HepG2 (cell line): Measurements from ENCODE around the gene SLC1A5. TPM values are rescaled to one million over a fixed set of nuclear protein-coding genes. Genes with fewer than 3 reads are reported as not detected.

Experiments
- AFF4 ChIP-seq: sonication (generic); formaldehyde crosslinking; IDR thresholded peaks from 2 replicates; pipeline ENCODE4 v1.4.0; 2020; ENCODE audit warnings: missing genetic modification reagents
- AGO2 ChIP-seq: fragments of 200-400 bp; formaldehyde crosslinking; optimal IDR thresholded peaks from 2 replicates; pipeline ENCODE3; 2017; ENCODE audit warnings: mild to moderate bottlenecking, low read depth, low read length, moderate library complexity
- CHCHD3 ChIP-seq: sonication (generic); formaldehyde crosslinking; IDR thresholded peaks from 2 replicates; pipeline ENCODE4 v1.8.0; 2022; ENCODE audit warnings: mild to moderate bottlenecking, missing genetic modification reagents, moderate library complexity
- SMC3 ChIP-seq: IDR thresholded peaks from 2 replicates; pipeline ENCODE4 v1.6.1; 2011; ENCODE audit warnings: low read length, improper control_type of control experiment
- TP53 ChIP-seq: sonication (generic); formaldehyde crosslinking; conservative IDR thresholded peaks from 2 replicates; pipeline ENCODE4 v1.4.0; 2020; ENCODE audit warnings: missing genetic modification reagents
- UBTF ChIP-seq: sonication (generic); formaldehyde crosslinking; IDR thresholded peaks from 2 replicates; pipeline ENCODE4 v1.4.0; 2020; ENCODE audit warnings: mild to moderate bottlenecking, missing genetic modification reagents
- ZNF10 ChIP-seq: sonication (generic); formaldehyde crosslinking; IDR thresholded peaks from 2 replicates; pipeline ENCODE4 v1.4.0; 2020; ENCODE audit warnings: mild to moderate bottlenecking, low read depth, missing genetic modification reagents, borderline replicate concordance
- ZNF746 ChIP-seq: sonication (generic); formaldehyde crosslinking; IDR thresholded peaks from 2 replicates; pipeline ENCODE4 v1.8.0; 2022; ENCODE audit warnings: mild to moderate bottlenecking, missing genetic modification reagents
- ZNF776 ChIP-seq: sonication (generic); formaldehyde crosslinking; IDR thresholded peaks from 2 replicates; pipeline ENCODE4 v1.4.0; 2020; ENCODE audit warnings: mild to moderate bottlenecking, missing genetic modification reagents
- polyA plus RNA-seq, 8 experiments: library from polyadenylated mRNA; depleted of rRNA in 3 of 8; stranded (reverse) in 7 of 8; unstranded in 1 of 8; fragments of >200 nt; fragmentation: Illumina TruSeq in 4 of 8; extraction: Trizol in 4 of 8; gene quantifications; 2 replicates each; pipeline versions ENCODE4 v1.2.1 to v1.2.3, GENCODE V29; 2011 to 2016; ENCODE audit warnings: low read depth in 4 of 8, missing spikeins in 1 of 8, mixed read lengths in 1 of 8; ENCODE audit not compliant: insufficient read depth in 1 of 8
- total RNA-seq, 5 experiments: library from RNA; depleted of rRNA; stranded (reverse); fragments of >200 nt; fragmentation: Illumina TruSeq; extraction: Trizol; gene quantifications; 2 replicates each; pipeline ENCODE4 v1.2.3, GENCODE V29; 2016; ENCODE audit warnings: low read depth in 1 of 5
- TF ChIP-seq, protein P1 (sequence below): sonication (generic); formaldehyde crosslinking; conservative IDR thresholded peaks from 2 replicates; pipeline ENCODE4 v1.4.0; 2020; ENCODE audit warnings: mild to moderate bottlenecking, missing genetic modification reagents, moderate library complexity
- TF ChIP-seq, protein P2 (sequence below): sonication (generic); formaldehyde crosslinking; IDR thresholded peaks from 2 replicates; pipeline ENCODE4 v1.4.0; 2020; ENCODE audit warnings: mild to moderate bottlenecking, missing genetic modification reagents
- TF ChIP-seq, protein P3 (sequence below): sonication (generic); formaldehyde crosslinking; IDR thresholded peaks from 2 replicates; pipeline ENCODE4 v1.5.0; 2020; ENCODE audit warnings: mild to moderate bottlenecking, missing genetic modification reagents, moderate library complexity
- TF ChIP-seq, protein P4 (sequence below): IDR thresholded peaks from 2 replicates; pipeline ENCODE4 v1.6.1; 2018; ENCODE audit warnings: missing genetic modification reagents

SLC1A5 gene
- total and polyA plus RNA-seq, 2 of the 13 experiments (the other 11 are each of a cell fraction or from before 2014, with no cell fraction given), result 120 to 159 TPM

GRCh38 chr19:46788262-46788967 lies at the start of gene SLC1A5 (continued):
- TF ChIP-seq, protein P1, sequence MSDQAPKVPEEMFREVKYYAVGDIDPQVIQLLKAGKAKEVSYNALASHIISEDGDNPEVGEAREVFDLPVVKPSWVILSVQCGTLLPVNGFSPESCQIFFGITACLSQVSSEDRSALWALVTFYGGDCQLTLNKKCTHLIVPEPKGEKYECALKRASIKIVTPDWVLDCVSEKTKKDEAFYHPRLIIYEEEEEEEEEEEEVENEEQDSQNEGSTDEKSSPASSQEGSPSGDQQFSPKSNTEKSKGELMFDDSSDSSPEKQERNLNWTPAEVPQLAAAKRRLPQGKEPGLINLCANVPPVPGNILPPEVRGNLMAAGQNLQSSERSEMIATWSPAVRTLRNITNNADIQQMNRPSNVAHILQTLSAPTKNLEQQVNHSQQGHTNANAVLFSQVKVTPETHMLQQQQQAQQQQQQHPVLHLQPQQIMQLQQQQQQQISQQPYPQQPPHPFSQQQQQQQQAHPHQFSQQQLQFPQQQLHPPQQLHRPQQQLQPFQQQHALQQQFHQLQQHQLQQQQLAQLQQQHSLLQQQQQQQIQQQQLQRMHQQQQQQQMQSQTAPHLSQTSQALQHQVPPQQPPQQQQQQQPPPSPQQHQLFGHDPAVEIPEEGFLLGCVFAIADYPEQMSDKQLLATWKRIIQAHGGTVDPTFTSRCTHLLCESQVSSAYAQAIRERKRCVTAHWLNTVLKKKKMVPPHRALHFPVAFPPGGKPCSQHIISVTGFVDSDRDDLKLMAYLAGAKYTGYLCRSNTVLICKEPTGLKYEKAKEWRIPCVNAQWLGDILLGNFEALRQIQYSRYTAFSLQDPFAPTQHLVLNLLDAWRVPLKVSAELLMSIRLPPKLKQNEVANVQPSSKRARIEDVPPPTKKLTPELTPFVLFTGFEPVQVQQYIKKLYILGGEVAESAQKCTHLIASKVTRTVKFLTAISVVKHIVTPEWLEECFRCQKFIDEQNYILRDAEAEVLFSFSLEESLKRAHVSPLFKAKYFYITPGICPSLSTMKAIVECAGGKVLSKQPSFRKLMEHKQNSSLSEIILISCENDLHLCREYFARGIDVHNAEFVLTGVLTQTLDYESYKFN (CRISPR knock-in tag), result peak; percentile 36; the same call in 1 of the 2 replicates
- TF ChIP-seq TP53 (CRISPR knock-in tag) (no peak), ZNF776 (CRISPR knock-in tag) (no peak), AGO2 (peak; percentile 93), UBTF (CRISPR knock-in tag) (peak; percentile 82; the same call in 1 of the 2 replicates), SMC3 (no peak; the same call in 1 of the 2 replicates), ZNF746 (CRISPR knock-in tag) (no peak; the same call in 1 of the 2 replicates), AFF4 (CRISPR knock-in tag) (0 out of 2 replicates have a peak, but pooled peaks have one; percentile 85), CHCHD3 (CRISPR knock-in tag) (no peak), ZNF10 (CRISPR knock-in tag) (no peak)
- TF ChIP-seq, protein P2, sequence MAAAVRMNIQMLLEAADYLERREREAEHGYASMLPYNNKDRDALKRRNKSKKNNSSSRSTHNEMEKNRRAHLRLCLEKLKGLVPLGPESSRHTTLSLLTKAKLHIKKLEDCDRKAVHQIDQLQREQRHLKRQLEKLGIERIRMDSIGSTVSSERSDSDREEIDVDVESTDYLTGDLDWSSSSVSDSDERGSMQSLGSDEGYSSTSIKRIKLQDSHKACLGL (CRISPR knock-in tag), result peak; percentile 90
- TF ChIP-seq, protein P3, sequence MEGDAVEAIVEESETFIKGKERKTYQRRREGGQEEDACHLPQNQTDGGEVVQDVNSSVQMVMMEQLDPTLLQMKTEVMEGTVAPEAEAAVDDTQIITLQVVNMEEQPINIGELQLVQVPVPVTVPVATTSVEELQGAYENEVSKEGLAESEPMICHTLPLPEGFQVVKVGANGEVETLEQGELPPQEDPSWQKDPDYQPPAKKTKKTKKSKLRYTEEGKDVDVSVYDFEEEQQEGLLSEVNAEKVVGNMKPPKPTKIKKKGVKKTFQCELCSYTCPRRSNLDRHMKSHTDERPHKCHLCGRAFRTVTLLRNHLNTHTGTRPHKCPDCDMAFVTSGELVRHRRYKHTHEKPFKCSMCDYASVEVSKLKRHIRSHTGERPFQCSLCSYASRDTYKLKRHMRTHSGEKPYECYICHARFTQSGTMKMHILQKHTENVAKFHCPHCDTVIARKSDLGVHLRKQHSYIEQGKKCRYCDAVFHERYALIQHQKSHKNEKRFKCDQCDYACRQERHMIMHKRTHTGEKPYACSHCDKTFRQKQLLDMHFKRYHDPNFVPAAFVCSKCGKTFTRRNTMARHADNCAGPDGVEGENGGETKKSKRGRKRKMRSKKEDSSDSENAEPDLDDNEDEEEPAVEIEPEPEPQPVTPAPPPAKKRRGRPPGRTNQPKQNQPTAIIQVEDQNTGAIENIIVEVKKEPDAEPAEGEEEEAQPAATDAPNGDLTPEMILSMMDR (CRISPR knock-in tag), result peak; percentile 35
- TF ChIP-seq, protein P4, sequence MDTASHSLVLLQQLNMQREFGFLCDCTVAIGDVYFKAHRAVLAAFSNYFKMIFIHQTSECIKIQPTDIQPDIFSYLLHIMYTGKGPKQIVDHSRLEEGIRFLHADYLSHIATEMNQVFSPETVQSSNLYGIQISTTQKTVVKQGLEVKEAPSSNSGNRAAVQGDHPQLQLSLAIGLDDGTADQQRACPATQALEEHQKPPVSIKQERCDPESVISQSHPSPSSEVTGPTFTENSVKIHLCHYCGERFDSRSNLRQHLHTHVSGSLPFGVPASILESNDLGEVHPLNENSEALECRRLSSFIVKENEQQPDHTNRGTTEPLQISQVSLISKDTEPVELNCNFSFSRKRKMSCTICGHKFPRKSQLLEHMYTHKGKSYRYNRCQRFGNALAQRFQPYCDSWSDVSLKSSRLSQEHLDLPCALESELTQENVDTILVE (CRISPR knock-in tag), result peak; percentile 87
